Stimulated activated CD4-positive, alpha-beta T cell treated with anti-CD3 and anti-CD28 coated beads, Interleukin-12 subunit alpha, Interleukin-12 subunit beta, amount 100 ng/mL, for 4 hours (primary cell): ENCODE data around the gene GSPT1.

ENCODE experiments used
- DNase-seq: peaks from one replicate; pipeline ENCODE4 v3.0.0-alpha.2; 2020

The GSPT1 gene

DNA sequence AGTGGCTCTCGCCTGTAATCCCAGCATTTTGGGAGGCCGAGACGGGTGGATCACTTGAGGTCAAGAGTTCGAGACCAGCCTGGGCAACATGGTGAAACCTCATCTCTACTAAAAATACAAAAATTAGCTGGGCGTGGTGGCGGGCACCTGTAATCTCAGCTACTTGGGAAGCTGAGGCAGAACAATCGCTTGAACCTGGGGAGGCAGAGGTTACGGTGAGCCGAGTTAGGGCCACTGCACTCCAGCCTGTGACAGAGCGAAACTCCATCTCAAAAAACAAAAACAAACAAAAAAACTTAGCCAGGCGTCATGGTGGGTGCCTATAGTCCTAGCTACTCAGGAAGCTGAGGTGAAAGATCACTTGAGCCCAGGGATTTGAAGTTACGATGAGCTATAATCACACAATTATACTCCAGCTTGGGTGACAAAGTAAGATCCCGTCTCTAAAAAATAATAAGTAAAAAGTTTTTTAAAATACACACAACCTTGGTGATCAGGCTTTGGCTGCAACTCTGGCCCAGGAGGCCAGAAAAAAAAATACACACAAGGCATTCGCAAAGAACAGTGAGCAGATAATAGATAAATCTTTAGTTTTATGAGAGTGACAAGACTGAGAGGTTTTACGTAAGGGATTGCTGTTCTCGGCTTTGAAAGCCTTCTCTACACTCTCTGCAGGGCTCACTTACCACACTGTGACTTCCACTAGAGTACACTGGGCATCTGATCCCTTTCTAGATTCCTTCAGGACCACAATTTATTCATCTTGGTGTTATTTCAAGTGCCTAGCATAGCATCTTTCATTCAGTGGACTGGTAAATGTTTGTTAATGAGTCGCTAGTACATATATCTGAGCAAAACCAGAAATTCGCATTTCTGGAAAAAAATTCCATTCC is 5.9 kb downstream of the GSPT1 start:
- DNase-seq: no peak

GRCh38 chr16:11907160-11907970 is 8.4 kb downstream of the GSPT1 start:
- DNase-seq: no peak

DNA sequence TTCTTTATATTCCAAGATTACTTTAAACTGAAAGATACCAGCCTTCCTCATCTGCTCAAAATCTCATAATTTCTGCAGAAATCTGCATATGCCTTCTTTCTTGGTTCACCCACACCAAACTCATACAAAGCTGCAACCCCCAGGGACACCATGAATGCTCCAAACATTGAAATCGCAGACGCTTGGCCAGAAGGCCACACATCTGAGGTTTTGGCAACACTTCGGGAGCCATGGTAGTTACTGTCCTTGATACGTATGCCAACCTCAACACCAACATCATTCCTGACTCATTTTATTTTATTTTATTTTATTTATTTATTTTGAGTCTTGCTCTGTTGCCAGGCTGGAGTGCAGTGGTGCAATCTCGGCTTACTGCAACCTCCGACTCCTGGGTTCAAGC is 11.8 kb downstream of the GSPT1 start:
- no peak for DNase-seq

DNA sequence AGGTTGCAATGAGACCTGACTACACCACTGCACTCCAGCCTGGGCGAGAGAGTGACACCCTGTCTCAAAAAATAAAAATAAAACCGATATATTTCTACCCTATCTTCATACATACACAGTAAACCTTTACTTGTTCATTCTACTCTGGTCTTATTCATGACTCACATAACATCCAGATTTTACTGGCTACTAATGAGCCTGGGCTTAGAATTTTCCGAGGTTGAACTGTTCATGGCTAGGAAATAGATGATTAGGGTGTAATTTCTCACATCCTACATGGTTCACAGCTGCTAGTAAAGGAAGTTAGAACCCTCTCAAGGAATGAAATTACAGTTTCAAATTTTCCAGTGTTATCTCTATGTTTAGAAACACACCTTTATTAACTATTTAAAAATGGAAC is 14.7 kb downstream of the GSPT1 start:
- DNase-seq: no peak

DNA sequence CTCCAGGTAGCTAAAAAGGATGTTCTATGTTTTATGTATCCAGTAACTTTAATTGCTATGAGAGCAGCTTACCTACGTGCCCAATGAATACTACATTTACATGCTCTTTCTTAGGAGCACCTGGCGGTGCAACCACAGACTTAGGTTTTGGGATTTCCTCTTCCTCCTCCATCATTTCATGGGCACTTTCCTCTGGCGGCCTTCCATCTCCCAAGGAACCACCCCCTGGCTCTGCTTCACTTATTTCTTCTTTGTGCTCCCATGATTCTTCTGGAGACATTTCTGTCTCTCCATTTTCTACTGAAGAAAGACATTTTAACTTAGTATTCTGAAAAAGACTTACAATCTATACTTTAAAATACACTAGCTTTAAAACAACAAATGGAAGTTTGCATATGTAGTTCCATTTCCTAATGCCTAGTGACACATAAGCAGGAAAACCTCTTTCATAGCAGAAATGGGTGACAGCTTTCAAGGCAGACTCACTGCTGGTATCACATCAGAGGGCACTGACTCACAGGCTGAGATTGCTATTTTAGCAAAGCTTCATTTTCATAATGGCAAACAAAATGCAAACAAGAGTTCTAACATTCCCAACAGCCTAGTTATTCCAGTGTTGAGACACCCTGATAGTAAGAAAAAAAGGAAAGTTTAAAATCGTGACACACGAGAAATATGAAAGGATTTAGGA is 19.1 kb downstream of the GSPT1 start:
- DNase-seq: no peak

- no peak for DNase-seq
Measured at GRCh38 chr16:11893571-11893970, 22.2 kb downstream of the GSPT1 start.

- no peak for DNase-seq
Measured at GRCh38 chr16:11892761-11893160, 23.0 kb downstream of the GSPT1 start.

GRCh38 chr16:11890231-11890965 is 25.4 kb downstream of the GSPT1 start:
- no peak for DNase-seq

GRCh38 chr16:11886881-11887280 is 28.9 kb downstream of the GSPT1 start:
- no peak for DNase-seq

DNA sequence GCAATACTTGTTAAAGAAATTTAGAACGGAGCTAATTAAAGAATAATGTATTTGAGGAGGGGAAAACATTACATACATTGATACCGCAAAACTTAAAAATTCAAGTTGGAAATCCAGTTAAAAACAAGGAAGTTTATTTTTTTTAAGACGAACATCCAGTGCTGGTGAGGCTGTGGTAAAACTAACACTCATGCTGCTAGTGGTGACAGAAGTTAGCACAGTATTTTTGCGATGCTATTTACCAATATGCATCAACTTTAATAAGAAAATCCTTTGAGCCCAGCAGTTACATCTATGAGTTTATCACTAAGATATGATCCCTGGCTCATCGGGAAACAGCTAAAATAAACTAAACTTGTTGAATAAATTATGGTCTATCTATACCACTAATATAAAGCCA is 31.7 kb downstream of the GSPT1 start:
- no peak for DNase-seq

DNA sequence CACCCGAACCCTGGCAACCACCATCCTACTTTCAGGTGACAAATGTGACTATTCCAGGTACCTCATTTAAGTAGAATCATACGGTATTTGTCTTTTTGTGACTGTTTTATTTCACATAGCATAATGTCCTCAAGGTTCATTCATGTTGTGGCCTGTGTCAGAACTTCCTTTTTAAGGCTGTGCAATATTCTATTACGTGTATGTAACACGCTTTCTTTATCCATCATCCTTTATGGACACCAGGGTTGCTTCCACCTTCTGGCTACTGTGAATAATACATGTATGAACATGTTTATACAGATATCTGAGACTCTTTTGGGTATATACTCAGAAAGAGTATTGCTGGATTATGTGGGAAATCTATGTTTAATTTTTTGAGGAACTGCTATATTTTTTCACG is 35.7 kb downstream of the GSPT1 start:
- no peak for DNase-seq

DNA sequence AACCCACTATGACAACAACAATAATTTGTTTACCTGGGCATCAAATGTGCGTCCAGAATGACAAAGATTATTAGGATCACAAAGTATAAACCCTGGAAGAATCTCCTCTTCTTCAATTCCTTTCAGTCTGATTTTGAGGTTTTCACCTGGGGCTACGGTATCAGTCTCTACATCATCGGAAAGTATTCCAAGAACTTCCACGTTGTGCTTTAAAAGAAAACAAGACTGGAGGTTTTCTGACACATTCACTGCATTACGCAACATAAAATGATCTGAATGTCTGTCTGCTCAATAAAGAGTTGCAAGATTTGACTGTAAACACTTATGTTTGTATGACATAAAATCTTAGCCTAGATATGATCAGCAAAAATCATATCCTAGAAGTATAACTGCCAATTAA is 38.4 kb downstream of the GSPT1 start:
- no peak for DNase-seq

DNA sequence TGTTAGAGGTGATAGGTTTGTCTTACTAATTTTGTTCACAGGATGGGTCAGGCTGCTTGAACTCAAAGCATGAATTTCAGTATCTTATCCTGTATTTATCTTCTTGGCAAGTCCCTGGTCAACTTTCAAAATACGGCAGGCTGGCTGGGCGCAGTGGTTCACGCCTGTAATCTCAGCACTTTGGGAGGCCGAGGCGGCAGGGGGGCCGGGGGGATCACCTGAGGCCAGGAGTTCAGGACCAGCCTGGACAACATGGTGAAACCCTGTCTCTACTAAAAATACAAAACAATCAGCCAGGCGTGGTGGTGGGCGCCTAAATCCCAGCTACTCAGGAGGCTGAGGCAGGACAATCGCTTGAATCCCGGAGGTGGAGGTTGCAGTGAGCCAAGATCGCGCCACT is 39.5 kb downstream of the GSPT1 start:
- no peak for DNase-seq

DNA sequence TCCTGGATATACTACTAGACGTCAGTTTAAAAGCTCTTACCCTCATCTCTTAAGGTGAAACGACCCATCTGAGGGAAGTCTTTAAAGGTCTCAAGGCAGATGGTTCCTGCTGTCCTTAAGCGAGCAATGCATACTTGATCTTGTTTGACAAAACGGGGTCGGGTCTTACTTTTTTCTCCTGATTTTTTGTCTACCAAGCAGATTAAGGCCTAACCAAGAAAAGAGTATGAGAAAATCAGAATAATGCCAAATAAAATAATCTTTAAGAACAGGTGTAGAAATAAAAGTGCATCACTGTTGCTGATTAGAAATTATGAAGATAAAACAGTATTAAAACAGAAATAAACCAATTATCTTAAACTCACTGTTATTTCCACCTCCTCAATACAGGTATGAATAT is 40.0 kb downstream of the GSPT1 start:
- no peak for DNase-seq

DNA sequence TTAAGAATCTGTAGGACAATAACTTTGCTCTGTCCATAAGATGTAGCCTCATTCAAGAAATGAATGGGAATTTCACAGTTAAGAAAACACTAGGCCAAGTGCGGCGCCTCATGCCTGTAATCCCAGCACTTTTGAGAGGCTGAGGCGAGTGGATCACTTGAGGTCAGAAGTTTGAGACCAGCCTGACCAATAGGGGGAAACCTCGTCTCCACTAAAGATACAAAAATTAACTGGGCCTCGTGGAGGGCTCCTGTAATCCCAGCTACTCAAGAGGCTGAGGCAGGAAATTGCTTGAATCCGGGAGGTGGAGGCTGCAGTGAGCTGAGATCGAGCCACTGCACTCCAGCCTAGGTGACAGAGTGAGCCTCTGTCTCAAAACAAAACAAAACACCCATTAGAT is 44.6 kb downstream of the GSPT1 start:
- no peak for DNase-seq

GRCh38 chr16:11870399-11870798 is 45.4 kb downstream of the GSPT1 start:
- DNase-seq: no peak

DNA sequence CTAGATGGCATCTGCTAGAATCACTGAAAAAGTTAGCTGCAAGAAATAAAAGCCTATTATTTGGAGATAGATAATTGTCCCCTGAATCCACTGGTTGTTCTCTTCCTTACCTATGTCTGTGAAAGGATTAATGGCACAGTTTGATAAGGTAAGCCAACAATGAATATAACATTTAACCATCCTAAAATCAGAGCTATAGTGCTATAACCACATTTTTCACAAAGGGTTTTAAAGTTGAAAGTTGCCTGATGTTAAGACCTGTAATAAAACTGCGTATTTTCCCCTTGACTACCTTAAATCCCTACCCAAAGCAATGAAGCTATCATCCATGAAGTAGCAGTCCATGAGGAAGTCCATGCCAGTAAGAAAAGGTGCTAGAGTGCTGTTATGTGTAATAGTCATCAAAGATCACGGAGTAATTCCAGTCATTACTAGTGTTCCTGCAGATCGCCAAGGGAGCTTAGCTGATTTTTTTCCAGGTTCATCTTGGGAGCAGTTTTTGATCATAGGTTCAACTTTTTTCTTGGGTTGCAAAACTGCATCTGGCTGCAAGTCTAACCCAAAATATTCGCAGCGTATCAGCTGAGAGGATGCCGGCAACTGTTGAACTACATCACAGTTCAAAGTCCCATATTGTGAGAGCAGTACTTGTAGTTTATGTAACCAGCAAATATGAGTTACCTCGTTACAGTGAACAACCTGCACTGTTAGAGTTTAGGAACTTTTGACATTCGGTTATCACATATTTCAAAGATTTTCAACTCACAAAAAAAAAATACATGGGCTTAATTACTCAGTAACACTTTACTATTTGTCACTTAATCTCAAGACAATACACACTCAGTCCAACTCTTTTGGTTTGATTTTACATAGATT is 46.2 kb downstream of the GSPT1 start:
- DNase-seq: no peak

DNA sequence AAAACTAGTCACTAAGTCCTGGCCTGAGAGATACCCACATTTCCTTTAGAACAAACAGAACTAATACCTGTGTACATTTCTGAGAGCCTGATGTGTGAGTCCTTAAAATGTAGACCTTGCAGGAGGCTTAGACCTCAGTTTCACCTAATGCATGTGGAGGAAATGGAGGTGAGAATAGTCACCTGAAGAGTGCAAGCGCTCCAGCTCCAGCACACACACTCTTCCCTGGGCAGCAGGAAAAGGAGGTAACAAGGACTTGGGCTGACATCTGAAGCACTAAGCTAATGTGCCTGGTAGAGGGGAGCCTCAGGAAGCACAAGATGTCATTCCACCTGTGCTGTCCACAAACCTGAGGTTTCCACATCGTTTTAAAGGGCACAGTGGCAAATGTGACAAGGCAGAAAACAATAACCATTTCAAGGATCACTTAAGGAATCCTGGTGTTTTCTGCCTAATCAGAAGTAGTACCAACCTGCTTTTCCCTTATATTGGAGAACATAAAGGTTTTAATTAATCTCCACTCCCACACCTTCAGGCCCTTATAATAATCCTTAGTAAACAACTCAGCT is 47.3 kb downstream of the GSPT1 start:
- DNase-seq: no peak

GRCh38 chr16:11862489-11862888 is 53.3 kb downstream of the GSPT1 start:
- no peak for DNase-seq

- no peak for DNase-seq
Measured at GRCh38 chr16:11857161-11857560, 58.6 kb downstream of the GSPT1 start.

GRCh38 chr16:11852092-11852809 is 63.5 kb downstream of the GSPT1 start:
- DNase-seq: no peak
